Posterior cingulate gyrus (tissue), 11 donors: ENCODE data around the gene TAF1C.
A peak's percentile ranks its signal among the peaks of the same experiment; 100 is the strongest.
"Not testable (repeated sequence)": the region's sequence is repeated elsewhere in the genome, so short reads cannot be mapped to it uniquely, and the experiment has no call there.

Experiments used
- DNase-seq, 10 donors: peaks; one replicate each; pipeline versions ENCODE4 v3.0.0 to v3.0.0-alpha.2; 2020 to 2021; ENCODE audit warnings: mixed read lengths in 3 of 10
- intact Hi-C: fragments of 100-400 bp; cut with DNase I; formaldehyde crosslinking; loops from one replicate; pipeline ENCODE4 v1.15.1; 2023

The TAF1C gene

GRCh38 chr16:84212154-84212553 lies 25.3 kb upstream of the TAF1C start:
- DNase-seq: no peak
- intact Hi-C loops: no loop called here

GRCh38 chr16:84209989-84210388 lies 23.1 kb upstream of the TAF1C start:
- DNase-seq: peak in 1 of 10 donors; percentile 12
- intact Hi-C loops: no loop called here

- DNase-seq: peak in 1 of 10 donors; percentile 23
- intact Hi-C loops: no loop called here
Observed at GRCh38 chr16:84207879-84208278, 21.0 kb upstream of the TAF1C start.

- intact Hi-C loops: no loop called here
- peak in 1 of 10 donors; percentile 19 for DNase-seq
Observed at GRCh38 chr16:84207251-84207650, 20.4 kb upstream of the TAF1C start.

DNA sequence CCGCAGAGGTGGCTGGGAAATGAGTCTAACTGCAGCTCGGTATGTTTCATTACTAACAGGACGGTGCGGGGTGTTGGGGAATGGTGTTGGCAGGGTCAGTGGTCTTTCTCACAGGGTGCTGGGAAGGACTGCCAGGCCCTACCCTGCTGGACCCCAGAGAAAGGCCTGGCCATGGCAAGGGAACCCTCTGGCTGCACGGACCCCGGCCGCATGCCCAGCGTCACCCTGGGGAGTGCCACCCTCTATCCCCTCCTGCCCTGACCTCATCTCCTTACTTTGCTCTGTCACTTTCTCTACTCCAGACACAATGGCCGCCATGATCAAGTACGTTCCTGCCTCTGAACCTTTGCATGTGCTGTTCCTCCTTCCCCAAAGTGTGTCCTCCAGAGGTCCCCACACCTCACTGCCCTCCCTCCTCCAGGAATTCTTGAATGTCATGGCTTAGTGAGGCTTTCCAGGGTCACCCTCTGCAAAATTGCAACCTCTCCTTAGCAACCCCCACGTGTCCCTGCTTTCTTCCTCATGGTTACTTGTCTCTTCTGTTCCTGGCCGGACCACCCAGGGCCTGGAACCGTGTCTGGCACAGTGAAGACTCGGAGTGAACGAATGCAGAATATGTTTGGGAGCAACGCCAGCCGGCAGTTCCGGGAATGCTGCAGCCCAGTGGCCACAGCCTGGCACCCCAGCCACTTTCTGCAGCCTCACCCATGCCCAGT lies 19.3 kb upstream of the TAF1C start:
- intact Hi-C loops: no loop called here
- DNase-seq: peak in 1 of 10 donors; percentile 65

- DNase-seq, intact Hi-C loops: not testable (repeated sequence)
Observed at GRCh38 chr16:84205123-84205522, 18.3 kb upstream of the TAF1C start.

- peak in 1 of 10 donors; percentile 63 for DNase-seq
- intact Hi-C loops: not testable (repeated sequence)
Observed at GRCh38 chr16:84204551-84204950, 17.7 kb upstream of the TAF1C start.

DNA sequence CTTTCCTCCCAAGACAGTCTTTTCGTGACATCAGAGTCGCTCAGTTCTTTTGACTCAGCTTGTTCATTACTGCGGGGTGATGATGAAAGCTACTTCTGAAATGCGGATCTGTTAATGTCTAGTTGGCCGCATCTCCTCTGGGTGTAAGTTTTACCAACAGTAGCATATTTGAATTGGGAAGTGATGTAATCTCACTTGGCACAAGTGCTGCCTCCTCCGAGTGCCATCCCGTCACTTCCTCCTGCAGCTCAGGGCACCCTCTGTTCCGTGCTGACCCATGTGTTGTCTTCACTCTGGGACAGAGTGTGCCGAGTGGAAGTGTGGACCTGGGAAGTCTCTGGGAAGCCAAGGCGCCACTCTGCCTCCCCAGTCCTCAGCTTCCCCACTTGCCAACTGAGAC lies 13.0 kb upstream of the TAF1C start:
- intact Hi-C loops: no loop called here
- DNase-seq: peak in 6 of 10 donors; percentile 14 to 88 (median 60)

DNA sequence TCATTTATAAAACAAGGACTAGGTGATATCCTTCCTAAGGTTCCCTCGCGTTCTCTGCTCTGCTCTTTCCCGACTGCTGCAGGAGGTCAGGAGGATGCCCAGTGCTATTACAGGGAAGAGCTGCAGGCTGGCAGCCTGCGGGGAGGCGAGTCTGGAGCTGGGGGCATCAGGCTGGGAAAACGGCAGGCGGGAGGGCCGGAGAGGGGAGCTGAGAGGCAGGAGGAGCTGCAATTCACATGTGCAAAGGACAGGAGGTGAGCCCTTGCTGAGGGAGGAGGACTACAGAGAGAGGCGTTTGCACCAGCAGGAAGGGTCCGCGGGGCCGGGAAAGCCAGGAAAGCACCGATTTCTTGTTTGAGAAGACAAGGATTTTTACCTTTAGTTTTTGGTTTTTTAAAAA lies 12.2 kb upstream of the TAF1C start:
- DNase-seq: peak in 3 of 10 donors; percentile 43 to 83 (median 62)
- intact Hi-C loops: no loop called here

DNA sequence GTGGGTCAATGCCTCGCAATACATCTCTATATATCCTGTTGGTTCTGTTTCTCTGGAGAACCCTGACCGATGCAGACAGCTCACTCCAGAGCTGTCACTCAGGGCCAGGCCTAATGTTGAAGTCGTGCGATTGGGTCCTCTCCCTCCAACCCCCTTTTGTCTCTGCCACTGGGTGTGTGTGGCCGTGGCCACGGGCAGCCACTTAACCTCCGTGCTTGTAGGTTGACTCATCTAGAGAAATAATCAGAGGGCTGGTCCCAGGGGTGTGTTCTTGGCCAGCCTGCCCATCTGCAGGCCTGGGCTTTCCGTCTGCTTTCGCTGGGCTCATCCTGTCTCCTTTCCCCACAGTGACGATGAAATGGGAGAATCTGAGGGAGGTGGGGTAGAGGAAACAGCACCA lies 11.5 kb upstream of the TAF1C start:
- intact Hi-C loops: no loop called here
- peak in 2 of 10 donors; percentile 17 to 69 for DNase-seq

GRCh38 chr16:84197466-84198128 lies 10.7 kb upstream of the TAF1C start:
- intact Hi-C loops: no loop called here
- DNase-seq: peak in 3 of 10 donors; percentile 27 to 72 (median 49)

DNA sequence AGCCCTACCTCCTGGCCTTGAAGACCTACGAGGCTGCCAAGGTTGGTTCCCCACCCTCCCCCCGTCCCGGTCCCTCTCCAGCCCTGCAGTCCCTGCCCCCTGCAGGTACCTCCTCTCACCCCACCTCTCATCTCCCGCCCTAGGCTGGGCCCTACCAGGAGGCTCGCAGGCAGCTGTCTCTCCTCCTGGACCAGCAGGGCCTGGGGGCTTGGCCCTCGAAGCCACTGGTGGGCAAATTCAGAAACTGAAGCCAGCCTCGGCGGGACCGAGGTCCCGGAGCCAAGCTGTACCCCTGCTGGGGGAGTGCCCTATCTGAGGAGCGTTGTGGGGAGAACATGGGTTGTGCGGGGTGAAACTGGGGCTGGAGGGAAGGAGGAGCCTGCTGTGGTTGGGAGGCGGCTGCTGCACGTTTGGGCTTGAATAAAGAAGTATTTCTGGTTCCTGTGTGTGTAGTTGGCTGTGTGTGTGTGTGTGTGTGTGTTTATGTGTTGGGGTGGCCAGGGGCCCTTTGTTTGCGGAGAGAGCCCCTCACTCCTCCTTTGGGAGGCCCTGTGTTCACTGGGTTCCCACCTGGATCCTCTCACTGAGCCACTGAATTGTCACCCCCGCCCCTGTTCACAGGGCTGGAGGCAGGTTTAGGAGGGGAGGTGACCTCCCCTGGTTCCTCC lies 10.0 kb upstream of the TAF1C start:
- intact Hi-C loops: no loop called here
- peak in 2 of 10 donors; percentile 62 to 76 for DNase-seq

- DNase-seq: peak in 2 of 10 donors; percentile 70 to 72
- intact Hi-C loops: no loop called here
Observed at GRCh38 chr16:84196101-84196500, 9.2 kb upstream of the TAF1C start.

GRCh38 chr16:84195201-84196093 lies 8.6 kb upstream of the TAF1C start:
- intact Hi-C loops: no loop called here
- DNase-seq: peak in 2 of 10 donors; percentile 78 to 82

DNA sequence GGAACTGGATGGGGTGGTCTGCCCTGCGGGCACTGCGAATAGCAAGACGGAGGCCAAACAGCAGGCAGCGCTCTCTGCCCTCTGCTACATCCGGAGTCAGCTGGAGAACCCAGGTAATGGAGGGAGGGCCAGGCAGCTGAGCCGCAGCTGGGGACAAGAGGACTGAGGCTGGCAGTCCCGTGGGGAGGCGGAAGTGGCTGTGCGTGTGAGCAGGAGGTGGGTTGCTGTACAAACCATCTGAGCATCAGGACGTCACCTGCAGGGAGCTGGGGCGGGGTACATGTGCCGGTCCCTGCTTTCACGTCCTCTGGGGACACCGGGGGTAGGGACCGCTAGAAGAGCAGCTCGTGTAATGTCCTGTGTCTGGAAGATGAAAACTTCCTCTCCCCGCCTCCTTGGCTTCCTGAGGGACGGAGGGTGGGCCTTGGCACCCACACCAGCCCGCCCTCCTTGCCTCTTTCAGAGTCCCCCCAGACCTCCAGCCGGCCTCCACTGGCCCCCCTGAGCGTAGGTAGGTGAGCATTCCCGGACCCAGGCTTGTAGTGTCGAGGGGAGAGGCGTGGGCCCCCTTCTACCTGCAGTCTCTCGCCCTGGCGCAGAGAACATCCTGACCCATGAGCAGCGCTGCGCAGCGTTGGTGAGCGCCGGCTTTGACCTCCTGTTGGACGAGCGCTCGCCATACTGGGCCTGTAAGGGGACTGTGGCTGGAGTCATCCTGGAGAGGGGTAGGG lies 7.8 kb upstream of the TAF1C start:
- peak in 2 of 10 donors; percentile 62 to 74 for DNase-seq
- intact Hi-C loops: no loop called here

DNA sequence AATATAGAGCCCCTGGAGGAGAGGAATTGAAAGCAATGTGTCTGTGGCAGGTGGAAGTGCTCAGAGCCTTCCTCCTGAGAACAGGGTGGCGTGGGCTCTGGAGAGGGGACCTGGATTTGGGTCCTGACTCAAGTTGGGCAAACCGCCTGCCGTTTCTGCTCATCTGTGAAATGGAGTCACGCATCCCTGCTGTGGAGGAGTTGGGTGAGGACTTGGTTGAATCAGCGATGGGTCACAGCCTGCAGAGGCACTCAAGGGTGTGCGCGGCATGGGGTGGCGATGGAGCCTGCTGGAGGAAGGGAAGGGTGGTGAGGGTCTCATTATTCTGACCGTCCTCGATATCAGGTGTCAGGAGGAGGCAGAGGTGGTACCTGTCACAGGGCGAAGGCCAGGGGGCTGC lies 7.2 kb upstream of the TAF1C start:
- DNase-seq: peak in 1 of 10 donors; percentile 53
- intact Hi-C loops: no loop called here

DNA sequence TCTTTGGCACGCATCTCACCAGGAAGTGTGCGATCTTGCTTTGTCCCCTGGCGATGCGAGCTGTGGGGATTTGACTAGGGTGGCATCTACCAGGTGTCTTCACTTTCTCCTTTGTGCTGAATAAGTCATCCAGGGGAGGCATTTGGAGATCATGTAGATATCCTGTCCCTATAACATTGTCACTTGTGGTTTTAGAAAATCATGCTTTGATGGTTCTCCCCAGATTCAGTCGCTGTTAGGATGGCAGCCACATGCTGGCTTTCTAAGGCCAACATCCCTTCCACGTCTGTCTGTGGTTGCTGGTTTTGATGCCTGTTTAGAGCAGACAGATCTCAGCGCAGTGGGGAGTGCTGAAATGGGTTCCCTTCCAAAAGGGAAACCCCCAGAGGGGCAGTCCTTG lies 6.6 kb upstream of the TAF1C start:
- intact Hi-C loops: no loop called here
- DNase-seq: no peak

DNA sequence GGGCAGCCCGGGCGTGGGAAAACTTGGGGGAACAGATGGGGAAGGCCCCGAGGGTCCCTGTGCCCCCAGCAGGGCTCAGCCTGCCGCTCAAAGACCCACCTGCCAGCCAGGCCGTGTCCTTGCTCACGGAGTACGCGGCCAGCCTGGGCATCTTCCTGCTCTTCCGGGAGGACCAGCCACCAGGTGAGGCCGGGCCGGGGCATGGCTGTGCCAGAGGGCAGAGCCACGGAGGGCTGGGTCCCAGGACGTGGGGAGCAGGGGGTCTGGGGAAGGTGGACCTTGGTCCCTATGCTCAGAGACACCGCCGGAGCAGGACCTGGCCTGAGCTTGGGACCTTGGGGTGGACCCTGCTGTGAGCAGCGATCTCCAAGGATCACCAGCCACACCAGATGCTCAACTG lies 4.6 kb upstream of the TAF1C start:
- intact Hi-C loops: no loop called here
- DNase-seq: peak in 2 of 10 donors; percentile 49 to 78

GRCh38 chr16:84190731-84191388 lies 4.0 kb upstream of the TAF1C start, which contains the start of gene ADAD2:
TSS of gene ADAD2 (plus strand) at chr16:84191157. CDS start at chr16:84191231, 74 bp downstream.
- intact Hi-C loops: no loop called here
- peak in 2 of 10 donors; percentile 59 to 74 for DNase-seq
